CD8-positive, alpha-beta memory T cell (primary cell): ENCODE measurements around the gene PSMD5. TPM values are rescaled to one million over a fixed set of nuclear protein-coding genes. Genes with fewer than 3 reads are reported as not detected.

Source experiments
- CTCF ChIA-PET: fragments of 350-600 bp; sonication (Branson Sonifier 250); formaldehyde crosslinking; loops from one replicate; lab custom pipeline; 2021; ENCODE audit warnings: antibody characterized with exemption; lab: Charles Lee
- POLR2A ChIA-PET: fragments of 350-600 bp; sonication (Branson Sonifier 250); formaldehyde crosslinking; loops from one replicate; lab custom pipeline; 2021; ENCODE audit warnings: antibody characterized with exemption; lab: Charles Lee
- DNase-seq, 5 donors: peaks; one replicate each; pipeline versions ENCODE4 v3.0.0 to v3.0.0-alpha.2; 2020 to 2022; ENCODE audit warnings: mixed read lengths in 1 of 5
- H3K27ac ChIP-seq: one replicate; pipeline ENCODE4 v1.7.0; 2013; ENCODE audit warnings: low read depth, mild to moderate bottlenecking, low read length, moderate library complexity
- H3K27me3 ChIP-seq: 2 replicates; pipeline ENCODE4 v1.7.0; 2013; ENCODE audit warnings: low read length, mild to moderate bottlenecking; ENCODE audit not compliant: insufficient read depth, poor library complexity, severe bottlenecking
- H3K36me3 ChIP-seq: 2 replicates; pipeline ENCODE4 v1.7.0; 2013; ENCODE audit warnings: mild to moderate bottlenecking, low read length, moderate library complexity; ENCODE audit not compliant: insufficient read depth
- H3K4me1 ChIP-seq: 2 replicates; pipeline ENCODE4 v1.7.0; 2013; ENCODE audit warnings: mild to moderate bottlenecking, low read length, moderate library complexity; ENCODE audit not compliant: insufficient read depth
- H3K4me3 ChIP-seq: 2 replicates; pipeline ENCODE4 v1.7.0; 2013; ENCODE audit warnings: mild to moderate bottlenecking, low read length
- H3K9me3 ChIP-seq: 2 replicates; pipeline ENCODE4 v1.7.0; 2013; ENCODE audit warnings: mild to moderate bottlenecking, low read length
- H3K27ac Mint-ChIP-seq, 8 donors: one replicate each; pipeline ENCODE4 v1.8.0; 2020 to 2021; ENCODE audit warnings: mixed read lengths in 8 of 8, mild to moderate bottlenecking in 6 of 8, inconsistent platforms in 3 of 8, moderate library complexity in 3 of 8
- H3K27me3 Mint-ChIP-seq, 2 donors: one replicate each; pipeline ENCODE4 v1.8.0; 2020 to 2021; ENCODE audit warnings: mixed read lengths in 2 of 2, mild to moderate bottlenecking in 1 of 2, moderate library complexity in 1 of 2
- H3K36me3 Mint-ChIP-seq, 3 donors: one replicate each; pipeline ENCODE4 v1.8.0; 2020 to 2021; ENCODE audit warnings: mixed read lengths in 3 of 3, inconsistent platforms in 1 of 3, mild to moderate bottlenecking in 1 of 3
- H3K4me1 Mint-ChIP-seq, 3 donors: one replicate each; pipeline ENCODE4 v1.8.0; 2020 to 2021; ENCODE audit warnings: mixed read lengths in 3 of 3, inconsistent platforms in 1 of 3, mild to moderate bottlenecking in 1 of 3
- H3K4me3 Mint-ChIP-seq, 7 donors: one replicate each; pipeline ENCODE4 v1.8.0; 2020 to 2021; ENCODE audit warnings: mixed read lengths in 7 of 7, mild to moderate bottlenecking in 6 of 7, moderate library complexity in 4 of 7, inconsistent platforms in 2 of 7
- H3K9me3 Mint-ChIP-seq, 5 donors: one replicate each; pipeline ENCODE4 v1.8.0; 2020 to 2022; ENCODE audit warnings: mixed read lengths in 5 of 5, mild to moderate bottlenecking in 3 of 5, moderate library complexity in 2 of 5, inconsistent platforms in 1 of 5
- polyA plus RNA-seq: library from polyadenylated mRNA; unstranded; fragments of 300-500 nt; fragmentation: Illumina TruSeq; gene quantifications from one replicate; pipeline ENCODE4 v1.2.3, GENCODE V29; 2021
- total RNA-seq, 2 experiments: library from RNA; stranded (reverse); gene quantifications; one replicate each; pipeline ENCODE4 v1.2.3, GENCODE V29; 2021

PSMD5 gene
- total and polyA plus RNA-seq, 3 experiments from 2014 or later = 21.1 to 63.7 (median 60.9) TPM

- H3K36me3 Mint-ChIP-seq = peaks cover 0 to 20% (median 0%) of the 10 kb centered on the region in 3 donors
These were observed 35.7 kb upstream of the PSMD5 start for GRCh38 chr9:120878188-120879130.

GRCh38 chr9:120877276-120878034 lies 34.7 kb upstream of the PSMD5 start:
- H3K9me3 ChIP-seq = no peaks in the 10 kb centered on the region
- peak; percentile 49 to 75 (median 62) for DNase-seq
- peaks cover 59% of the 10 kb centered on the region for H3K4me1 ChIP-seq
- Mint-ChIP-seq H3K4me3 (peak overlapping the region; percentile 86 to 99 (median 94)), H3K9me3 (no peaks in the 10 kb centered on the region), H3K27me3 (peaks cover 0 to 2% of the 10 kb centered on the region in 2 donors), H3K27ac (peak overlapping the region; percentile 87 to 99 (median 94)), H3K36me3 (peaks cover 0 to 28% (median 0%) of the 10 kb centered on the region in 3 donors), H3K4me1 (peaks cover 49 to 80% (median 73%) of the 10 kb centered on the region in 3 donors)
- no peaks in the 10 kb centered on the region for H3K27me3 ChIP-seq
- H3K4me3 ChIP-seq = peak overlapping the region; percentile 79
- POLR2A ChIA-PET = interaction anchor here (0.5 to 7.9 kb wide), 8 partner anchors 9 to 54 kb away, joined by 3 to 71 read pairs (median 4); no protein-coding TSS in a partner anchor
- H3K27ac ChIP-seq = peak overlapping the region; percentile 87
- peaks cover 18% of the 10 kb centered on the region for H3K36me3 ChIP-seq
- CTCF ChIA-PET = interaction anchor here (0.6 to 19.5 kb wide), 8 partner anchors 8 to 51 kb away, joined by 3 to 363 read pairs (median 4); partner anchors contain the start of gene TRAF1

More at GRCh38 chr9:120878188-120879130, 35.7 kb upstream of the PSMD5 start:
- Mint-ChIP-seq H3K27me3 (peaks cover 0 to 2% of the 10 kb centered on the region in 2 donors), H3K9me3 (no peaks in the 10 kb centered on the region), H3K4me3 (peak overlapping the region; percentile 86 to 99 (median 94)), H3K4me1 (peaks cover 54 to 81% (median 74%) of the 10 kb centered on the region in 3 donors), H3K27ac (peak overlapping the region; percentile 87 to 99 (median 94))
- peaks cover 69% of the 10 kb centered on the region for H3K4me1 ChIP-seq
- H3K27me3 ChIP-seq = no peaks in the 10 kb centered on the region
- POLR2A ChIA-PET = interaction anchor here (0.7 to 7.9 kb wide), 7 partner anchors 13 to 56 kb away, joined by 3 to 71 read pairs (median 6); no protein-coding TSS in a partner anchor
- peaks cover 10% of the 10 kb centered on the region for H3K36me3 ChIP-seq
- H3K27ac ChIP-seq = peak overlapping the region; percentile 87
- peak in 1 of 5 donors; percentile 20 for DNase-seq
- no peaks in the 10 kb centered on the region for H3K9me3 ChIP-seq
- peak overlapping the region; percentile 79 for H3K4me3 ChIP-seq
- CTCF ChIA-PET = interaction anchor here (0.7 to 19.5 kb wide), 8 partner anchors 9 to 50 kb away, joined by 3 to 363 read pairs (median 4); partner anchors contain the start of gene TRAF1

- Histone ChIP-seq H3K4me1 (peaks cover 52% of the 10 kb centered on the region), H3K27ac (peak within 1 kb of the TSS; percentile 87), H3K27me3 (no peaks in the 10 kb centered on the region), H3K36me3 (peaks cover 22% of the 10 kb centered on the region), H3K9me3 (no peaks in the 10 kb centered on the region), H3K4me3 (peak within 1 kb of the TSS; percentile 79)
- Mint-ChIP-seq H3K9me3 (no peaks in the 10 kb centered on the region), H3K27ac (peak within 1 kb of the TSS; percentile 87 to 99 (median 94)), H3K27me3 (peaks cover 0 to 2% of the 10 kb centered on the region in 2 donors), H3K4me3 (peak within 1 kb of the TSS; percentile 86 to 99 (median 94)), H3K4me1 (peaks cover 45 to 78% (median 68%) of the 10 kb centered on the region in 3 donors), H3K36me3 (peaks cover 2 to 34% (median 3%) of the 10 kb centered on the region in 3 donors)
- POLR2A ChIA-PET = interaction anchor here (0.5 to 7.9 kb wide), 8 partner anchors 9 to 53 kb away, joined by 3 to 71 read pairs (median 4); no protein-coding TSS in a partner anchor
- peak in 1 of 5 donors; percentile 16 for DNase-seq
- CTCF ChIA-PET = interaction anchor here (1.0 to 19.5 kb wide), 4 partner anchors 15 to 52 kb away, joined by 3 to 363 read pairs (median 4); partner anchors contain the start of gene TRAF1
These were observed 34.1 kb upstream of the PSMD5 start, which contains the start of gene PHF19 for GRCh38 chr9:120876842-120877240. Gene PHF19 (minus strand): TSS chr9:120877188. CDS start chr9:120874741, 2,447 bp downstream.

- H3K4me1 ChIP-seq = peaks cover 46% of the 10 kb centered on the region
- peak overlapping the region; percentile 57 for H3K4me3 ChIP-seq
- peaks cover 22% of the 10 kb centered on the region for H3K36me3 ChIP-seq
- Mint-ChIP-seq H3K4me3 (peak overlapping the region; percentile 63 to 93 (median 82)), H3K9me3 (no peaks in the 10 kb centered on the region), H3K36me3 (peaks cover 2 to 39% (median 3%) of the 10 kb centered on the region in 3 donors), H3K4me1 (peaks cover 39 to 74% (median 61%) of the 10 kb centered on the region in 3 donors), H3K27ac (peak overlapping the region; percentile 66 to 99 (median 93)), H3K27me3 (peaks cover 0 to 2% of the 10 kb centered on the region in 2 donors)
- H3K27ac ChIP-seq = peak overlapping the region; percentile 86
- no peaks in the 10 kb centered on the region for H3K9me3 ChIP-seq
- H3K27me3 ChIP-seq = no peaks in the 10 kb centered on the region
- DNase-seq = peak; percentile 64 to 88 (median 75)
- POLR2A ChIA-PET = interaction anchor here (0.7 to 7.9 kb wide), 10 partner anchors 8 to 60 kb away, joined by 3 to 71 read pairs (median 6); no protein-coding TSS in a partner anchor
- CTCF ChIA-PET = interaction anchor here (0.6 to 19.5 kb wide), 7 partner anchors 9 to 53 kb away, joined by 3 to 363 read pairs (median 3); partner anchors contain the start of gene TRAF1
These were observed 33.5 kb upstream of the PSMD5 start for GRCh38 chr9:120875954-120876841.

GRCh38 chr9:120875643-120875953 lies 32.9 kb upstream of the PSMD5 start:
- no peaks in the 10 kb centered on the region for H3K9me3 Mint-ChIP-seq
- peak overlapping the region; percentile 57 for H3K4me3 ChIP-seq

GRCh38 chr9:120875195-120875565 lies 32.5 kb upstream of the PSMD5 start:
- peak overlapping the region; percentile 66 to 99 (median 93) for H3K27ac Mint-ChIP-seq
- Histone ChIP-seq H3K36me3 (peaks cover 22% of the 10 kb centered on the region), H3K27me3 (no peaks in the 10 kb centered on the region), H3K27ac (peak overlapping the region; percentile 86), H3K4me1 (peaks cover 37% of the 10 kb centered on the region), H3K4me3 (peak overlapping the region; percentile 6), H3K9me3 (no peaks in the 10 kb centered on the region)
- ChIA-PET POLR2A (interaction anchor here (0.7 to 7.9 kb wide), 7 partner anchors 16 to 61 kb away, joined by 3 to 71 read pairs (median 5); no protein-coding TSS in a partner anchor), CTCF (interaction anchor here (1.0 to 19.5 kb wide), 5 partner anchors 14 to 54 kb away, joined by 3 to 363 read pairs (median 3); partner anchors contain the start of gene TRAF1)
- H3K4me3 Mint-ChIP-seq = peak overlapping the region; percentile 63 to 82 (median 78)
- peaks cover 0 to 2% of the 10 kb centered on the region in 2 donors for H3K27me3 Mint-ChIP-seq
- H3K4me1 Mint-ChIP-seq = peaks cover 38 to 68% (median 51%) of the 10 kb centered on the region in 3 donors
- no peaks in the 10 kb centered on the region for H3K9me3 Mint-ChIP-seq
- peak in 1 of 5 donors; percentile 44 for DNase-seq
- peaks cover 2 to 44% (median 3%) of the 10 kb centered on the region in 3 donors for H3K36me3 Mint-ChIP-seq

More at GRCh38 chr9:120875643-120875953, 32.9 kb upstream of the PSMD5 start:
- peak overlapping the region; percentile 66 to 99 (median 93) for H3K27ac Mint-ChIP-seq
- H3K27ac ChIP-seq = peak overlapping the region; percentile 86
- no peaks in the 10 kb centered on the region for H3K27me3 ChIP-seq
- H3K4me3 Mint-ChIP-seq = peak overlapping the region; percentile 63 to 82 (median 78)
- peaks cover 38 to 72% (median 55%) of the 10 kb centered on the region in 3 donors for H3K4me1 Mint-ChIP-seq
- H3K36me3 ChIP-seq = peaks cover 22% of the 10 kb centered on the region
- peaks cover 2 to 42% (median 3%) of the 10 kb centered on the region in 3 donors for H3K36me3 Mint-ChIP-seq
- H3K27me3 Mint-ChIP-seq = peaks cover 0 to 2% of the 10 kb centered on the region in 2 donors
- DNase-seq = no peak
- POLR2A ChIA-PET = interaction anchor here (0.7 to 7.9 kb wide), 6 partner anchors 16 to 61 kb away, joined by 3 to 71 read pairs (median 6); no protein-coding TSS in a partner anchor
- CTCF ChIA-PET = interaction anchor here (0.6 to 19.5 kb wide), 7 partner anchors 8 to 53 kb away, joined by 3 to 363 read pairs (median 3); partner anchors contain the start of gene TRAF1
- no peaks in the 10 kb centered on the region for H3K9me3 ChIP-seq
- H3K4me1 ChIP-seq = peaks cover 42% of the 10 kb centered on the region
